CD4-positive, alpha-beta T cell treated with Interleukin-17A for 1 hour (primary cell): Measurements from ENCODE around the gene NDC1.
A peak's percentile ranks its signal among the peaks of the same experiment; 100 is the strongest.
"Not testable (repeated sequence)": the region's sequence is repeated elsewhere in the genome, so short reads cannot be mapped to it uniquely, and the experiment has no call there.

Experiments used
- DNase-seq: peaks from one replicate; pipeline ENCODE4 v3.0.0-alpha.2; 2020

Gene NDC1

GRCh38 chr1:53760497-53760896 lies 77.6 kb downstream of the NDC1 start:
- not testable (repeated sequence) for DNase-seq

DNA sequence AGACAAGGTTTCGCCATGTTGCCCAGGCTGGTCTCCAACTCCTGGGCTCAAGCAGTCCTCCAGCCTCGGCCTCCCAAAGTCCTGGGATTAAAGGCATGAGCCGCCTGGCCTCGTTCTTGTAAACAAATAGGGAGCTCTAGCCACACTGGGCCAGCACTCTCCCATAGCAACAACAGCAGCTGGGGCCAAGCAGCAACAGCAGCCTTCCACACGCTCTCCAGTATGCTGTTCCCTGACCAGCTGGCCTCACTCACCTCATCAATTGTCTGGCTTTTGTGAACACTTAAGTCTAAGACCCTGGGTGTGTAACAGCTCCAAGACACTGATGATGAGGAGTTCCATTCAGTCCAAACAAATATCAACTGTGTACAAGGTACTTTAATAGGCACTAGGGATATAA lies 82.2 kb downstream of the NDC1 start:
- no peak for DNase-seq

DNA sequence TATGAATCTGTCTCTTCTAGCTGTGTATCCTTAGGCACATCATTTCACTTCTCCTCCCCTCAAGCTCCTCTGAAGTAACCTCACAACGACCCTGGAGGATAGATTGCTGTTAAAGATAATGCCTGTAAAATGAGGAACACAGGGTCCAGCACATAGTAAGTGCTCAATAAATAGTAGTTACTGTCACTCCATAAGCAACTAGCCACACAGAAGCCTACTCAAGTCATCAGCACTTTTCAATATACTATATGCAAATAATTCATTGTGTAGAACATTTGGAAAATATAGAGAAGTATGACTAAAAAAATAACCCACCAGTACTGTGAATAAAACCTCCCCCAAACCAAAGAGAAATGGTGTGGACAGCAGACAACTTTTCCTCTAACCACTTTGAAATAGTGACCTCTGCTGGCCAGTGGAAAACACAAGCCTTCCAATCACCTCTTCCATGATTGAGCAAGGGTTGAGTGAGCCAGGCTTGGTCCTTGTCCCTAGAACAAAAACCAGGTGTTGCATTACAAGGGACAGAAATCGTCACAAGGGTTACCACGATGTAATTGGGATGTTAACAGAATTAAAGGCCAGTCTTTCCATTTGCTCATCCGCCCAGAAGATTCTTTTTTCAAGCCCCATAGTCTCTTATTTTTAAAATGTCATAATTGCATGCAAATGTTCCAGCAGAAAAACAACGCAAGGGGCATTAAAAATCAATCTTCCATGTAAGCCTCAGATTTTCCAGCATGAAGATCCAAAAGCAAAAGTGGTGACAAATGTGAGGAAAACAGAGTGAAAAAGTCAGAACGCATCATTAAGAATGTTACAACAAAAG lies 83.4 kb downstream of the NDC1 start:
- peak; percentile 41 for DNase-seq

DNA sequence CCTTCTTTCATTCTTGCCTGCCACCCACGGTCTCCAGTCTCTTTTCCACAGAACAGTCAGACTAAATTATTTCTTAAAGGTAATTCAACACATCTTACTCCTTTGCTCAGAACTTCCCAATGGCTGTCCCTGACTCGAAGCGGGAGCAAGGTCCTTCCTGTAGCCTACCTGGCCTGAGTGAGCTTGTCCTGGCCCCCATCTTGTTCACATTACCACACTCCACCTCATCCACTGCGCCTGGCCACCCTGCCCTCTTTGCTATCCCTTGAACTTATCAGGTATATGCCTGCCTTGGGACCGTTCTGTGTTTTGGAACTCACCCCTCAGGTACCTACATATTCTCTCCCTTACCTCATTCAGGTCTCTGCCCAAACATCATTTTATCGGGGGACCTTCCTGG lies 85.8 kb downstream of the NDC1 start:
- no peak for DNase-seq

- DNase-seq = no peak
Measured at GRCh38 chr1:53747841-53748240, 90.3 kb downstream of the NDC1 start.

- no peak for DNase-seq
Measured at GRCh38 chr1:53740621-53741105, 97.4 kb downstream of the NDC1 start.

GRCh38 chr1:53739109-53739681 lies 98.9 kb downstream of the NDC1 start, which contains the start of gene GLIS1:
GLIS1 (minus strand) TSS chr1:53739164; CDS start chr1:53738064, 1,100 bp downstream.
- DNase-seq = peak; percentile 36

GRCh38 chr1:53738205-53739108 lies 99.6 kb downstream of the NDC1 start:
- DNase-seq = no peak

DNA sequence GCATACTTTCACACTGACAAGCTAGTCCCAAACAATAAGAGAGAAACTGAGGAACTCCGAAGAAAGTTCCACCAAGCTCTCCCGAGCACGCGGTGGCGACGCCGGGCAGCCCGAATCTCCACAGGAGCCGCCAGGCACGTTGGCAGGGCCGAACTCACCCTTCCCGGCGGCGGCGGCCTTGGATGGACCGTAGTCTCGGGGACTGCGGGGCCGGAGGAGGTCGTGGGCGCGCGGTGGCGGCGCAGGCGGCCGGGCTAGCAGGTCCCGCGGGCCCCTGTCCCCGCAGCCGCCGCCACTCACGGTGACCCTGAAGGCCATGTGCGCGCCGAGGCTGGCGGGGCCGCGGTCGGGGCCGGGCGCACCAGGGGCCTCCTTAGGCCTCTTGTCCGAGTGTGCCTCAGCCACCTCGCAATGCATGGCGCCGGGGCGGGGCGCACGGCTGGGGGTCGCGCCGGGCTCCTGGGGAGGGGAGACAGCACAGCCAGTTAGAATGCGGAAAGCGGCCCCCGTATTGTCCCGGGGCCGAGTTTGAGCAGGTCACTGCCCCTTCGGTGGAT lies 100.4 kb downstream of the NDC1 start:
- DNase-seq = no peak

DNA sequence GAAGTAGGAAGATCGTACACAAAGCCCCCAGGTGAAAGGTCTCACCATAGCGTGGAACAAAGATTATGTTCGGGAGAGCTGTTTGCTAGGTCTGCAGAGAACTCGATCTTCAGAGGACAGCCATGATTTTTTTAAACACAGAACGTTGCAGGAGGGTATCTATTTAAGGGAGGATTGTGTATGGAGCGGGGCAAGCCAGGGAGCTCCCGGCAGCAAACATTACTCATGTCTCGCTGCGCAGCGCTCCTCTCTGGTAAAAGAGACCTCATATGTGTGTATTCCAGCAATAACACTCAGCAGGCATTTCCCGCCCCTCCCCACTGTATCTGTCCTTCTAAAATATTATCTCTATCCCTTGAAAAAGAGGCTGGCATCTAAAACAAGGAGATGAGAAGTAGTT lies 101.8 kb downstream of the NDC1 start:
- DNase-seq = no peak

DNA sequence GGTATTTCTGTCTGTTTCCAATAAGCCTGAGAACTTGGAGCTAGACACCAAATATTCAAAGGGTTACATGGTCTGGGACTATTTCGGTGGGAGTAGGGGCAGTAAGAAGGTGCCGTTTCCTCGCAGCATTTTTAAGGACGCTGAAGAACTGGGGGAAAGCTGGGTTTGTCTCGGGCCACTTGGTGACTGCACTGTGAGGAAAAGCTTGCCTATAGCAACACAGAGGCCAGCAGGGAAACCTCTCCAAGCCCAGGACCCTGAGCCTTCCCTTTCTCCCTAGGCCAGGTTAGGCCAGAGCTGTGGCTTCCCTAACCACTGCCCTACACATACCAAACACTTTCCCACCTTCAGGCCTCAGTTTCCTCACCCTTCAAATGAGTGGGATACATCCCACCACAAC lies 102.4 kb downstream of the NDC1 start:
- DNase-seq = no peak

DNA sequence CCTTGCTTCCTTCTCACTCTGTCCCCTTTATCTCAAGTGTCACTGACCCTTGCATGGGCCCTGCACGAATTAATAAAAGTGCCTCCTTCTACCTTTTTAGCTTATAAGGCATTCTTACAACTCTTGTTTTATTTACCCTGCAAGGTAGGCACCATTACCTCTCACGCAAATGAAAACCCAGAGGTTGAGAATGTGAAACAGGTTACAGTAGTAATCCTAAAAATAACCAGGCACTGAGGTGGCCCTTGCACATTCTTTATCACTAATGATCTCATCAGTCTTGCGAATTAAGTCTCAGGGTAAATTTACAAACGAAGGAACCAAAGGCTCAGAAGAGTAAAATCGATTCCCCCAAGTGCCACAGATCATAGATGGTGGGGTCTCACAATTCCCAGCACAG lies 102.8 kb downstream of the NDC1 start:
- no peak for DNase-seq

- no peak for DNase-seq
Measured at GRCh38 chr1:53734650-53735211, 103.4 kb downstream of the NDC1 start.

- no peak for DNase-seq
Measured at GRCh38 chr1:53733975-53734649, 104.0 kb downstream of the NDC1 start.

- no peak for DNase-seq
Measured at GRCh38 chr1:53733447-53733931, 104.6 kb downstream of the NDC1 start.

DNA sequence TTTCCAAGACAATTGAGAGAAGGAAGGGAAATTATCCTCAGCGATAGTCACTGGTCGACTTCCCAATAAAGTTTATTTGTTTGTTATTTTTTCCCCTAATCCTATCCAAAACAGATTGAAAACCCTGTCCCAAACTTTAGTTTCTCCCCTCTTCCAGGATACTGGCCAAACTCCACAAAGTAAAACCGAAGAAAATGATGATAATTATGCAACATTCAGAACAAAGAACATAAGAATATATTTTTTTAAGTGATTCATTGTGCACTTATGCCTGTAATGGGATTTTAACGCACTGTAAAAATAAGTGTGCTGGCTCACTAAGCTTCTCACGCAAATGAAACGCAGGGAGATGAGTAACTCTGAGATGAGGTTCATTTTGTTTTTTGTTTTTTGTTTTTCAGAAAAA lies 105.2 kb downstream of the NDC1 start:
- DNase-seq = no peak

DNA sequence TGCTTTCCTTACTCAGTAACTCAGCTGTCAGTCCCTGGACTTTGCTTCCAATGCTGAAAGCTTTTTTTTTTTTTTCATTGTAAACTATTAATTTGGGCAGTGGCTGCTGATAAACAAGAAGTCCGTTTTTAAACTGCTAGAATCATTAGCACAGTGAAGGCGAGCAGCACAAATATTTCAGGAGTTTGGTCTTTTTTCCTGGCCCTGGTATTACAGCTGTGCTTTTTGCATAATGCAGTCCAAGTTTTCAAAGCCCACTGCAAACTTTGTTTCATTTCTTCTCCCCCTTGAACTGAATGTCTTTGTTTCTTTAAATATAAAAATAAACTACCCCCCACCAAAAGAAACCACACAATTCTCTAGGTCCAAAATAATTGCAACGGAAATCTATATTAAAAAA lies 105.7 kb downstream of the NDC1 start:
- no peak for DNase-seq

DNA sequence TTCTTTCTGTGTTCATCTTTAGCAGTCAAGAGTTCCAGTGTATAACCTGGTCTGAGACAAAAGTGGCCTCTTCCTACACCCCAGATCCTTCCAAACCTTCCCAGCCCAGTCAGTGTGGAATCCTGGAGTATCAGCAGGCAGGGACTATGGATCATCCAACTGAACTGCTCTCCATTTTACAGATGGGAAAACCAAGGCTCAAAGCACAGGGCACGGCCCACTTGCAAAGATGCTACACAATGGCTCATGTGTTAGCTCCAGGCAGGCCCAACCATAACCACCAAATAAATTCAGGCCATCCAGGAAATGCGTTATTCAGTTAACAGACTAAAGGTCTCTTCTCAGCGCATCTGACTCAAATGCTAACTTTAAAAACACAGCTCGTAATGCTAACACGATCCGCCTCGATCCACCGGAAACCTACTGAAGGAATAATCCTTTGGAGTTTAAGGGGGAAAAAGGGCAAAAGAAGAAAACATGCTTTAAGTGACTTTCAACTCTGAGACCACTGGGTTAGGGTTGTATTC lies 106.3 kb downstream of the NDC1 start:
- no peak for DNase-seq

DNA sequence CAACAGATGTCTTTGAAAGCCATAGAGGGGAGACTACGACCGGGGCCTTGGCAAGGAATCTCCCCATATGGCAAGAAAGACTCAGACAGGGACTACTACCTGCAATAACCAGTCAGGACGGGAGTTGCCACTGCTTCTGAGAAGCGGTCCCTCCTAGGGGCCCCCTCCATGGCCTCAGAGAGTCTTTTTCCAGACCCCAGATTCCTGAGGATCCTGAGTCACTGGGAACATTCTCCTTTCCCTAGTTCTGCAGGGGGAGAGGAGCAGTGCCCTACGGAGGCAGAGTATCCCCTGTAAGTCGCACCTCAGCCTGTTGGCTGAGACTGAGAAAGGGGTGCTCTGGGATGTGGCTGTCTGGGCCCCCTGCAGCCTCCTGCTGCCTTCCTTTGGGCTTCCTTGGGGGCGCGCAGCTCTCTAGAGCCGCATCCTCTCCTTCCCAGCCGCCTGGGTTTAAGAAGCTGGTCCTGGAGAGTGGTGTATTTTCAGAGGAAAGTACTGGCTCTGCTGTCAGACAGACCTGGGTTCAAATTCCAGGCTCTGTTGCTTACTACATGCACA lies 107.0 kb downstream of the NDC1 start:
- DNase-seq = no peak

- no peak for DNase-seq
Measured at GRCh38 chr1:53730224-53730865, 107.8 kb downstream of the NDC1 start.
